Thyroid gland (tissue), 4 donors: Measurements from ENCODE around the gene OR8K3. TPM values are rescaled to one million over a fixed set of nuclear protein-coding genes. Genes with fewer than 3 reads are reported as not detected.

Experiments used
- DNase-seq, 2 donors: peaks; one replicate each; pipeline ENCODE4 v3.0.0-alpha.2; 2019
- H3K27ac ChIP-seq, 3 donors: fragments of 200-600 bp; sonication (generic); 1 replicate in 2 of 3; 2 replicates in 1 of 3; pipeline ENCODE4 v1.5.1; 2016 to 2019; ENCODE audit warnings: mild to moderate bottlenecking in 1 of 3, moderate library complexity in 1 of 3
- H3K27me3 ChIP-seq: fragments of 200-600 bp; sonication (generic); one replicate; pipeline ENCODE4 v1.5.1; 2019
- H3K36me3 ChIP-seq, 2 donors: fragments of 200-600 bp; sonication (generic); one replicate each; pipeline ENCODE4 v1.5.1; 2016 to 2019
- H3K4me1 ChIP-seq, 2 donors: fragments of 200-600 bp; sonication (generic); one replicate each; pipeline ENCODE4 v1.5.1; 2017 to 2019
- H3K4me3 ChIP-seq, 3 donors: fragments of 200-600 bp; sonication (generic); replicated peaks in 1 of 3; 1 replicate in 2 of 3; 2 replicates in 1 of 3; pipeline ENCODE4 v1.5.1; 2016; ENCODE audit warnings: mild to moderate bottlenecking in 1 of 3
- H3K9me3 ChIP-seq: fragments of 200-600 bp; sonication (generic); one replicate; pipeline ENCODE4 v1.5.1; 2017
- CTCF ChIP-seq, 6 experiments: fragments of 200-600 bp in 3 of 6; fragments of 450-650 bp in 3 of 6; sonication (generic) in 3 of 6; IDR thresholded peaks; one replicate each; pipeline ENCODE4 v1.5.1; 2016 to 2019; ENCODE audit warnings: antibody characterized with exemption in 6 of 6, mild to moderate bottlenecking in 2 of 6, inconsistent platforms in 1 of 6, moderate library complexity in 1 of 6
- POLR2A ChIP-seq, 2 donors: fragments of 450-650 bp; IDR thresholded peaks; one replicate each; pipeline ENCODE4 v1.6.1; 2017; ENCODE audit warnings: antibody characterized with exemption in 2 of 2, mild to moderate bottlenecking in 2 of 2, moderate library complexity in 1 of 2
- WGBS, 2 donors: methylation state at CpG; one replicate each; pipeline ENCODE4 v1.1.5; 2017; 5-methylcytosine and 5-hydroxymethylcytosine counted together
- intact Hi-C: fragments of 100-400 bp; cut with DNase I; formaldehyde crosslinking; loops from one replicate; pipeline ENCODE4 v1.15.1; 2023
- total RNA-seq, 4 donors: library from RNA; depleted of rRNA; stranded (reverse); fragments of >200 nt; gene quantifications; one replicate each; pipeline ENCODE4 v1.2.3, GENCODE V29; 2016

The OR8K3 gene
- total RNA-seq, 4 donors from 2014 or later = not detected

GRCh38 chr11:56353991-56354390, 39.0 kb downstream of the OR8K3 start, which contains the start of gene OR8J1:
Gene OR8J1, plus strand, starts transcription at chr11:56354291. Its CDS starts 5,956 bp downstream, at chr11:56360247.
- 87 to 92% methylated on average over 2 of the region's 2 CpGs for WGBS, 2 donors

More at GRCh38 chr11:56353991-56354390, 39.0 kb downstream of the OR8K3 start, which contains the start of gene OR8J1:
- no peaks in the 10 kb centered on the region for H3K27me3 ChIP-seq
- no peaks in the 10 kb centered on the region for H3K9me3 ChIP-seq
- no peak within 1 kb of the TSS for H3K4me3 ChIP-seq
- intact Hi-C loops = no loop called here
- H3K27ac ChIP-seq = no peak within 1 kb of the TSS
- H3K4me1 ChIP-seq = no peaks in the 10 kb centered on the region
- TF ChIP-seq POLR2A (IDR thresholded peaks at IDR 0.05) = no peak
- TF ChIP-seq CTCF (IDR thresholded peaks at IDR 0.05) = no peak
- no peaks in the 10 kb centered on the region for H3K36me3 ChIP-seq
- no peak for DNase-seq

Other genes starting within 250 kb of the OR8K3 start
- not detected for gene OR8I2, start 221.8 kb upstream of the OR8K3 start, total RNA-seq
- gene OR8H2, start 211.5 kb upstream of the OR8K3 start, total RNA-seq = not detected
- not detected for gene OR8H3, start 192.8 kb upstream of the OR8K3 start, total RNA-seq
- not detected for gene OR8J3, start 174.9 kb upstream of the OR8K3 start, total RNA-seq
- gene OR8K5, start 154.8 kb upstream of the OR8K3 start, total RNA-seq = not detected
- not detected for gene OR5J2, start 138.5 kb upstream of the OR8K3 start, total RNA-seq
- gene OR5T2, start 80.9 kb upstream of the OR8K3 start, total RNA-seq = not detected
- gene OR5T3, start 62.9 kb upstream of the OR8K3 start, total RNA-seq = not detected
- gene OR5T1, start 41.0 kb upstream of the OR8K3 start, total RNA-seq = not detected
- gene OR8H1, start 22.9 kb upstream of the OR8K3 start, total RNA-seq = not detected
- gene OR8K1, start 30.9 kb downstream of the OR8K3 start, total RNA-seq = not detected
- gene OR8J1, start 39.1 kb downstream of the OR8K3 start, total RNA-seq = not detected
- gene OR8U1, start 60.5 kb downstream of the OR8K3 start, total RNA-seq = not detected
- not detected for gene OR5AL1, start 97.6 kb downstream of the OR8K3 start, total RNA-seq
- gene OR5M3, start 158.2 kb downstream of the OR8K3 start, total RNA-seq = not detected
- gene OR5M8, start 176.2 kb downstream of the OR8K3 start, total RNA-seq = not detected
- gene OR5M11, start 228.1 kb downstream of the OR8K3 start, total RNA-seq = not detected